HG02981 (cell line): ENCODE data around the gene CIT.
A peak's percentile ranks its signal among the peaks of the same experiment; 100 is the strongest.
"Not testable (repeated sequence)": the region's sequence is repeated elsewhere in the genome, so short reads cannot be mapped to it uniquely, and the experiment has no call there.

Experiments
- ATAC-seq: cut with Tn5 transposase; IDR thresholded peaks from one replicate; pipeline ENCODE4 v1.9.1; 2021; ENCODE audit warnings: mild to moderate bottlenecking, moderate library complexity; ENCODE audit not compliant: unreplicated experiment

The CIT gene

DNA sequence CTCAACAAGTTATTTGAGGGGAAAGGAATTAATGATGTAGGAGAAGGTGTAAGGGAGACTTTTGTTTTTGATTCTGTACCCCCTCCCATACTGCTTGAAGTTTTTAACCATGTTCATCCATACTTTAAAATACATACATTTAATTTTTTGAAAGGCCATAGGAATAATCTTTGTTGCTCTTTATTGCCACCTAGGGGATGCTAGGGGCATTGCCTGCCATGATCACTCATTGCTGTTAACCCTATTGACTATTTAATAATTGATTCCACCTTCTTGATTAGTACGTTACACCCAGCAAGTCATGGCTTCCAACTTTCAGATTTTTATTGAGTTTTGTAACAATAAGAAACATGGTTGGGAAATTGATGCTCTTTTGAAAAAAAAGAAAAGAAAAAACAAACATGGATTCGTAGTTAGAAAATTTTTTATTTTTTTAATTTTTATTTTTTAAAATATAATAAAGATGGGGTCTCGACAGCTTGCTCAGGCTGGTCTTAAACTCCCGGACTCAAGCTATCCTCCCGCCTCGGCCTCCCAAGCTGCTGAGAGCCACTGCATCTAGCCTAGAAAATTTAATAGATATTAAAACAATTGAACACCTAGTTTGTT, 217.7 kb downstream of the CIT start:
- peak; percentile 70 for ATAC-seq

DNA sequence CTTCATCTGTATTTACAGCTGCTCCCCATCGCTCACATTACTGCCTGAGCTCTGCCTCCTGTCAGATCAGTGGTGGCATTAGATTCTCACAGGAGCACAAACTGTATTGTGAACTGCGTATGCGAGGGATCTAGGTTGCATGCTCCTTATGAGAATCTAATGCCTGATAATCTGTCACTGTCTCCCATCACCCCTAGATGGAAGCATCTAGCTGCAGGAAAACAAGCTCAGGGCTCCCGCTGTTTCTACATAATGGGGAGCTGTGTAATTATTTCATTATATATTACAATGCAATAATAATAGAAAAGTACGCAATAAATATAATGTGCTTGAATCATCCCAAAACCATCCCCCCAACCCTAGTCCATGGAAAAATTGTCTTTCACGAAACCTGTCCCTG, 219.0 kb downstream of the CIT start:
- ATAC-seq: not testable (repeated sequence)

DNA sequence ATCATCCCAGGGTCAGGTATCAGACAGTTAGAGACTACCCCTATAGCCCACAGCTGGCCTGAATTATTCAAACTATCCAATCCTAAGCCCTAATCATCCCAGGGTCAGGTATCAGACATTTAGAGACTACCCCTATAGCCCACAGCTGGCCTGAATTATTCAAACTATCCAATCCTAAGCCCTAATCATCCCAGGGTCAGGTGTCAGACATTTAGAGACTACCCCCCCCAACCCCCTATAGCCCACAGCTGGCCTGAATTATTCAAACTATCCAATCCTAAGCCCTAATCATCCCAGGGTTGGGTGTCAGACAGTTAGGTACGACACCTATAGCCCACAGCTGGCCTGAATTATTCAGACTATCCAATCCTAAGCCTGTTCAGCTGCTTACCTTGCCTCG, 220.1 kb downstream of the CIT start:
- not testable (repeated sequence) for ATAC-seq

DNA sequence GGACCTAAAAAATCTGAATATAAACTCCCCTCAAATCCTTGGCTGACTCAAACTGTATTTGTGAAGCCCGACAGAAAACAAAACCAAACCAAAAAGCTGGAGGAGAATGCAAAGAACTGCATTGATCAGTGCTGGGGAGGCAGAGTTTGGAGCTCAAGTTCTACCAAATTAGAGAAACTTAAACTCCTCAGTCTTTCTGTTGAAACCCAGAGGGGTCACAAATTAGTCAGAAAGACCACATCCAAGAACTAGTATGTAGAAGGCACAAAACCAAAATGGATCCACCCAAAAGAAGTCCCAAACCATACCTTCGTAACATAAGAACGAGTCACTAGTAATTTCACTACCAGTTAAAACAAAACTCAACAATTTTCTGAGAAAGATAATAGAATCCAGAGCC, 224.5 kb downstream of the CIT start:
- no peak for ATAC-seq

DNA sequence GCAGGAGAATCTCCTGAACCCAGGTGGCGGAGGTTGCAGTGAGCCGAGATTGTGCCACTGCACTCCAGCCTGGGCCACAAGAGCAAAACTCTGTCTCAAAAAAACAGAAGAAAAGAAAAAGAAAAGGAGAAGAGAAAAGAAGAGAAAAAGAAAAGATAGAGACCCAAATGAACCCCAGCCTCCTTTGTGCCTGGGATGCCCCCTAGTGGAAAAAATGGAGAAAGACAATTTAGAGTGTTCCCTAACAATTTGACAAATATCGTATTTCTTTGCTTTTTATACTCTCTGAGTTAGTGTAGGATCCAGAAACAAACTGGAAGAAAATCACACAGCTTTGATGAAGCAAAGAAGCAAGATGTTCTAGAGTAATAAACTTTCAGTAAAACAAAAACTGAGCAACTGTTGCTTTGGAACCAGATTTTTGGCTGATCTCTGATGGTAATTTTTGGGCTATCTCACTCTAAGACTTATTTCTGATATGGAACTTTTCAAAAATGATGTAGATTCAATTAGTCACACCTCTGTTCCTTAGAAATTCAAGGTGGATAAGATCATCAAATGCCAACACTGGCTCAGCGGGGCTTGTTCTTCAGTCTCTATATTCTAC, 227.8 kb downstream of the CIT start:
- no peak for ATAC-seq

- ATAC-seq: no peak
Measured at GRCh38 chr12:119645535-119646059, 231.5 kb downstream of the CIT start.

DNA sequence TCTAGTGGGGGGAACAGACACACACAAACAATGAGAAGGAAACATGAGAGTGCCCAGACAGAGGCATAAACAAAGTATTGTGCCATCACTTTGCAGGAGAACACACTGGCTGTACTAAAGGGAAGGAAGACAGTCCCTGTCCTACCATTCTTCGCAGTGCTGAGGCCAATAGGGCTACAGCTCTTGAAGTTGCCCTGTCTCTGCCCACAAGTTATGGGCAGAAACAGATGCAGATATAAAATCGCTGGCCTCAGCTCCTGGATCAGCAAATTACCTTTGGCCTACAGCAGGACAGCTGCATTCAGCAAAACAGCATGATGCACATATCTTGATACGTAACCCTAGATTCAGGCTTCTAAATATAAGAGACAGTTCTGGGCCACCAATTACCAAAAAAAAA, 232.2 kb downstream of the CIT start:
- no peak for ATAC-seq

GRCh38 chr12:119642986-119643385, 234.1 kb downstream of the CIT start:
- no peak for ATAC-seq
